ENCODE measurements around the gene FDX2. TPM values are rescaled to one million over a fixed set of nuclear protein-coding genes. Genes with fewer than 3 reads are reported as not detected.

Gene FDX2
- total RNA-seq, 1 experiment from 2014 or later, result 21.0 TPM

GRCh38 chr19:10334588-10335351 lies 19.0 kb upstream of the FDX2 start:
- Histone ChIP-seq H3K4me3 (replicated peaks in 1 of 2; ENCODE audit: low read depth in 1 of 2, low read length in 2 of 2) (peak overlapping the region; percentile 77 to 93), H2AFZ (ENCODE audit: low read depth, low read length, poor library complexity, severe bottlenecking) (no peak overlapping the region), H3K9ac (ENCODE audit: low read length) (peak overlapping the region; percentile 75), H3K9me3 (ENCODE audit: control insufficient read depth in 1 of 2, insufficient read depth in 1 of 2, low read depth in 1 of 2, low read length in 2 of 2) (no peaks in the 10 kb centered on the region), H4K20me1 (ENCODE audit: insufficient read depth) (no peaks in the 10 kb centered on the region), H3K4me1 (ENCODE audit: control insufficient read depth in 1 of 2, insufficient read depth in 2 of 2, low read length in 2 of 2) (peaks cover 6 to 28% of the 10 kb centered on the region in 2 experiments; a peak in 3 of 4 replicates), H3K9me2 (ENCODE audit: insufficient read depth) (no peaks in the 10 kb centered on the region), H3K36me3 (ENCODE audit: control insufficient read depth in 1 of 2, insufficient read depth in 2 of 2, low read length in 2 of 2) (peaks cover 6 to 11% of the 10 kb centered on the region in 2 experiments), H3K27ac (ENCODE audit: low read depth, low read length) (peak overlapping the region; percentile 90), H3K4me2 (ENCODE audit: low read length) (peak overlapping the region; percentile 100), H3K79me2 (ENCODE audit: insufficient read depth, low read length) (peaks cover 37% of the 10 kb centered on the region), H3K27me3 (ENCODE audit: insufficient read depth, low read length) (no peaks in the 10 kb centered on the region)
- ATAC-seq, result peak; percentile 80
- no TSS peak for BruUV-seq (replicated peaks)
- intact Hi-C loops (cut with micrococcal nuclease), result loop anchor here (2.0 kb wide), 1 partner anchor 46 kb away; the partner anchor contains the start of gene TYK2
- RAD21 ChIA-PET (ENCODE audit: low non-redundant PET in 1 of 2, low total read pairs in 2 of 2, uncharacterized antibody in 2 of 2, unreplicated experiment in 2 of 2), result interaction anchor here (0.8 to 1.2 kb wide), 4 partner anchors 46 to 65 kb away, joined by 3 to 4 read pairs (median 3); partner anchors contain the start of gene ICAM1 (in 1 of the 2)
- DNase-seq (ENCODE audit: low read depth, low spot score), result peak; percentile 93
- POLR2A ChIA-PET, result interaction anchor here (0.5 to 2.5 kb wide), 8 partner anchors 9 to 551 kb away, joined by 3 to 26 read pairs (median 4); partner anchors contain the start of genes ICAM5 and TYK2
- TF ChIP-seq YY1 (IDR thresholded peaks at IDR 0.05; ENCODE audit: extremely low read depth, insufficient replicate concordance, low read depth, low read length) (no peak), CBX3 (IDR thresholded peaks at IDR 0.05; ENCODE audit: low read depth) (no peak), EZH2phosphoT487 (IDR thresholded peaks at IDR 0.05; ENCODE audit: borderline replicate concordance) (no peak), EGR1 (IDR thresholded peaks at IDR 0.05; ENCODE audit: low read depth) (peak; percentile 67; the same call in 1 of the 2 replicates), SIN3A (IDR thresholded peaks at IDR 0.05; ENCODE audit: low read depth) (no peak), POLR2AphosphoS5 (IDR thresholded peaks at IDR 0.05; ENCODE audit: low read depth, low read length) (peak; percentile 67), ZBTB33 (IDR thresholded peaks at IDR 0.05; ENCODE audit: extremely low read depth, insufficient replicate concordance, low read length) (no peak), MAX (IDR thresholded peaks at IDR 0.05) (peak; percentile 92), CTCF (IDR thresholded peaks at IDR 0.05 in 2 of 3, conservative IDR thresholded peaks at IDR 0.05 in 1 of 3; ENCODE audit: borderline replicate concordance in 1 of 3, insufficient read depth in 1 of 3, low read depth in 2 of 3, low read length in 2 of 3) (peak in 2 of 3 experiments; percentile 7 to 20; a peak in 1 of 6 replicates), POLR2A (IDR thresholded peaks at IDR 0.05; ENCODE audit: borderline replicate concordance, extremely low read depth, insufficient read depth, insufficient read length) (no peak)
- TF ChIP-seq, protein P1, sequence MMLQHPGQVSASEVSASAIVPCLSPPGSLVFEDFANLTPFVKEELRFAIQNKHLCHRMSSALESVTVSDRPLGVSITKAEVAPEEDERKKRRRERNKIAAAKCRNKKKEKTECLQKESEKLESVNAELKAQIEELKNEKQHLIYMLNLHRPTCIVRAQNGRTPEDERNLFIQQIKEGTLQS (IDR thresholded peaks at IDR 0.05), result no peak
- CTCF ChIA-PET, result interaction anchor here (0.6 to 1.7 kb wide), 5 partner anchors 45 to 402 kb away, joined by 3 to 4 read pairs (median 3); partner anchors contain the start of gene ICAM5
